ENCODE results near the gene RYR3.

Gene RYR3

DNA sequence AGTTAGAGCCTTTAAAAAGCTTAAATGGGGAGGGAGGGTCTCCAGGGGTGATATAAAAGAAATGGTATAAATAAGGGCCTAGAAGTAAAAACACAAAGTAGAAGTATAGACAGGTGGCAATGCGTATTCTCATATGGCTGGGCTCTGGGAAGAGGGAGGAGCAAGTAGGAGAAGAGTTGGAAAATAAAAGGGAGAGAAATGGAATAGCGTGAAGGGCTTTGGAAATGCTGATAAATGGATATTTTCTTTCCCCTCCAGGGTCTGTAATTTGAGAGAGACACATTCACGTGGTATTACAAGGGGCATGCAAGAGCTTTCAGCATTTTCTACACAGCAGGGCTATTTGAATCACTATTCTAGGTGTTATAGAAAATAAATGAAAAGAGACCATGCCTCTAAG, 313.7 kb downstream of the RYR3 start:
- no peak overlapping the region for H3K4me3 ChIP-seq
- no peak for DNase-seq
- no peaks in the 10 kb centered on the region for H3K36me3 ChIP-seq
- TF ChIP-seq, protein P1, sequence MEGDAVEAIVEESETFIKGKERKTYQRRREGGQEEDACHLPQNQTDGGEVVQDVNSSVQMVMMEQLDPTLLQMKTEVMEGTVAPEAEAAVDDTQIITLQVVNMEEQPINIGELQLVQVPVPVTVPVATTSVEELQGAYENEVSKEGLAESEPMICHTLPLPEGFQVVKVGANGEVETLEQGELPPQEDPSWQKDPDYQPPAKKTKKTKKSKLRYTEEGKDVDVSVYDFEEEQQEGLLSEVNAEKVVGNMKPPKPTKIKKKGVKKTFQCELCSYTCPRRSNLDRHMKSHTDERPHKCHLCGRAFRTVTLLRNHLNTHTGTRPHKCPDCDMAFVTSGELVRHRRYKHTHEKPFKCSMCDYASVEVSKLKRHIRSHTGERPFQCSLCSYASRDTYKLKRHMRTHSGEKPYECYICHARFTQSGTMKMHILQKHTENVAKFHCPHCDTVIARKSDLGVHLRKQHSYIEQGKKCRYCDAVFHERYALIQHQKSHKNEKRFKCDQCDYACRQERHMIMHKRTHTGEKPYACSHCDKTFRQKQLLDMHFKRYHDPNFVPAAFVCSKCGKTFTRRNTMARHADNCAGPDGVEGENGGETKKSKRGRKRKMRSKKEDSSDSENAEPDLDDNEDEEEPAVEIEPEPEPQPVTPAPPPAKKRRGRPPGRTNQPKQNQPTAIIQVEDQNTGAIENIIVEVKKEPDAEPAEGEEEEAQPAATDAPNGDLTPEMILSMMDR (IDR thresholded peaks at IDR 0.05) = no peak
- no peaks in the 10 kb centered on the region for H3K9me3 ChIP-seq
- H3K4me1 ChIP-seq = no peaks in the 10 kb centered on the region
- intact Hi-C loops (cut with DNase I; ENCODE audit: low total_unique reads) = no loop called here
- no peaks in the 10 kb centered on the region for H3K27me3 ChIP-seq
- H3K27ac ChIP-seq = no peak overlapping the region

GRCh38 chr15:33629647-33630046, 318.9 kb downstream of the RYR3 start:
- H3K4me1 ChIP-seq = no peaks in the 10 kb centered on the region
- TF ChIP-seq, protein P1 (IDR thresholded peaks at IDR 0.05) = no peak
- no peak overlapping the region for H3K27ac ChIP-seq
- peaks cover 0 to 10% (median 3%) of the 10 kb centered on the region in 3 donors for H3K36me3 ChIP-seq
- H3K9me3 ChIP-seq = no peaks in the 10 kb centered on the region
- H3K4me3 ChIP-seq = no peak overlapping the region
- intact Hi-C loops (cut with DNase I; ENCODE audit: low total_unique reads) = no loop called here
- no peaks in the 10 kb centered on the region for H3K27me3 ChIP-seq
- DNase-seq = no peak

GRCh38 chr15:33636234-33636633, 325.5 kb downstream of the RYR3 start:
- intact Hi-C loops (cut with DNase I; ENCODE audit: low total_unique reads) = no loop called here
- Histone ChIP-seq H3K27ac (no peak overlapping the region), H3K9me3 (no peaks in the 10 kb centered on the region), H3K27me3 (no peaks in the 10 kb centered on the region), H3K4me1 (no peaks in the 10 kb centered on the region), H3K4me3 (no peak overlapping the region), H3K36me3 (peaks cover 0 to 12% (median 10%) of the 10 kb centered on the region in 3 donors)
- no peak for DNase-seq
- TF ChIP-seq, protein P1 (IDR thresholded peaks at IDR 0.05) = no peak

DNA sequence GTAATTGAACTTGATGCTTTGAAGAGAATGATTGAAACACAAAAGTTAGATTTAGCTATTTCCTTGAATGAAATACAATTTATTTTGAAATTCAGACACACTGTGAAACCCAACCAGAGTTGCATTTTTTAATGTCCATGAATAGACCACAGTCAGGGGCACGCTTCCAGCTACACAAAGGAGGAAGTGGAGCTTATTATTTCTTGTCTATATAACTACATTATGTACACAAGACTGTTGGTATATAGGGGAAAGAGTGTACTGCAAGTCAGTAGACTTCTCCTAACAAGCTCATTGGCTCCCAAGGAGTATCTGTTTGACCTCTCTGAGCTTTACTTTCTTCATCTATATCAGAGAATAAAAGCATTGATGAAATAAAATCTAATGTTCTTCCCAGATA, 326.2 kb downstream of the RYR3 start:
- H3K4me3 ChIP-seq = no peak overlapping the region
- no peak overlapping the region for H3K27ac ChIP-seq
- H3K27me3 ChIP-seq = no peaks in the 10 kb centered on the region
- peaks cover 0 to 12% (median 4%) of the 10 kb centered on the region in 3 donors for H3K36me3 ChIP-seq
- no peaks in the 10 kb centered on the region for H3K4me1 ChIP-seq
- H3K9me3 ChIP-seq = no peaks in the 10 kb centered on the region
- intact Hi-C loops (cut with DNase I; ENCODE audit: low total_unique reads) = no loop called here
- no peak for DNase-seq
- TF ChIP-seq, protein P1 (IDR thresholded peaks at IDR 0.05) = no peak

- Histone ChIP-seq H3K4me3 (no peak overlapping the region), H3K9me3 (no peaks in the 10 kb centered on the region), H3K36me3 (peaks cover 0 to 12% (median 0%) of the 10 kb centered on the region in 3 donors), H3K27me3 (no peaks in the 10 kb centered on the region), H3K27ac (no peak overlapping the region), H3K4me1 (no peaks in the 10 kb centered on the region)
- intact Hi-C loops (cut with DNase I; ENCODE audit: low total_unique reads) = no loop called here
- no peak for DNase-seq
- TF ChIP-seq, protein P1 (IDR thresholded peaks at IDR 0.05) = no peak
Observed at GRCh38 chr15:33638453-33638852, 327.7 kb downstream of the RYR3 start.

DNA sequence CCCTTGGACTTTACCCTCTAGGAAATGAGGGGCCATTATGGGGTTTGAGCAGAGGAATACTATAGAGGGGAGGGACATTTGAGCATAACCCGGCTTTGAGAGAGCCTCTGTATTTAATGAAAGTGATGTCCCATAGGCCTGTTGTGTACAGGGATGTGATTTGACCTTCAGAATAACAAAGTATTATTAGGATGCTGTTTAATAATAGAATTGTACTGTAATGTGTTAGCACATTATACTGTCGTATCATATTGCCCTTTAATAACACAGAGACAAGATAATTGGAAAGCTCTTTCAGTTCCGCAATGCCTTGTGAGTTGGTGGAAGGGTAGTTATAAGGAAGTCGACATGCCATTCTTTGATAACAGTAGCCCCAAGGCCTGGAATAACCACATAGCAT, 328.3 kb downstream of the RYR3 start:
- no peak for DNase-seq
- H3K36me3 ChIP-seq = peaks cover 0 to 12% (median 0%) of the 10 kb centered on the region in 3 donors
- H3K27ac ChIP-seq = no peak overlapping the region
- H3K27me3 ChIP-seq = no peaks in the 10 kb centered on the region
- intact Hi-C loops (cut with DNase I; ENCODE audit: low total_unique reads) = no loop called here
- no peaks in the 10 kb centered on the region for H3K9me3 ChIP-seq
- H3K4me1 ChIP-seq = no peaks in the 10 kb centered on the region
- no peak overlapping the region for H3K4me3 ChIP-seq
- TF ChIP-seq, protein P1 (IDR thresholded peaks at IDR 0.05) = no peak

Measured in tibial artery (tissue), 4 donors.